AG09309 (cell line): ENCODE measurements around the gene ALDH4A1.

Experiments used
- DNase-seq: peaks from one replicate; pipeline ENCODE4 v3.0.0-alpha.2; 2010; ENCODE audit warnings: low read depth
- H3K4me3 ChIP-seq: 2 replicates; pipeline ENCODE4 v1.5.1; 2011; ENCODE audit warnings: mild to moderate bottlenecking, low read depth, low read length, moderate library complexity; ENCODE audit not compliant: control insufficient read depth
- TF ChIP-seq, protein P1 (sequence below): IDR thresholded peaks from 2 replicates; pipeline ENCODE4 v1.5.1; 2011; ENCODE audit warnings: mild to moderate bottlenecking, low read depth, low read length, inconsistent platforms; ENCODE audit not compliant: insufficient read depth, control insufficient read depth; ENCODE audit errors: missing control alignments

Gene ALDH4A1

DNA sequence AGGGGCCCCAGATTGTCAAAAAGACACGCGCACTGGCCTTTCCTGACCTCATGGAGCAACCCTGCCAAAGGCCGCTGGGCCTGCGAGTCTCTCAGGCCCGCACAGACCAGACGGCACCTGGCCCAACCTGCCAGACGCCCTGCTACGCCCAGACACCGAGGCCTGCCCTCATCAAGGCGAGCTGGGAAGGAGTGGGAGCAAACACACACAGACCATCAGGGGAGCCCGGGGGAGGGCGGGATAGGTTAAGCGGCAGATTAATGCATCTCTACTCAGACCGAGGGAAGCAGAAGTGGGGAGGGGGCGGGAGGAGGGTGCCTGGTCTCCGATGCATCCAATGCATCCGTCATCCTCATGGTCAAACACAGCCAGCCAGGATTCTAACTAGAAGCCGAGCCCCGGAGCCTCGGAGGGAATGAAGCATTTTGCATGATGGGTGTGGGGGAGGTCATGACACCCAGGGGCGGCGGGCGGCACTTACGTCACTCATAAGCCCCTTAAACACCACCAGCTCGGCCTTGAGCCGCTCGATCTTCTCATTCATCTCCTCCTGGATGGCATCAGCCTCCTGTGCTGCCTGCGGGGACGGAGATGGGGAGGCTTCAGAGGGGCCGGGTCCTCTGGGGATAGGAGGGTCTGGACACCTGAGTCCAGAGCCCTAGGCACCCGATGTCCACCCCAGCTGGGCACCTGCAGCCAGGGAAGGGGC, 17.0 kb upstream of the ALDH4A1 start:
- no peak overlapping the region for H3K4me3 ChIP-seq
- no peak for DNase-seq
- TF ChIP-seq, protein P1, sequence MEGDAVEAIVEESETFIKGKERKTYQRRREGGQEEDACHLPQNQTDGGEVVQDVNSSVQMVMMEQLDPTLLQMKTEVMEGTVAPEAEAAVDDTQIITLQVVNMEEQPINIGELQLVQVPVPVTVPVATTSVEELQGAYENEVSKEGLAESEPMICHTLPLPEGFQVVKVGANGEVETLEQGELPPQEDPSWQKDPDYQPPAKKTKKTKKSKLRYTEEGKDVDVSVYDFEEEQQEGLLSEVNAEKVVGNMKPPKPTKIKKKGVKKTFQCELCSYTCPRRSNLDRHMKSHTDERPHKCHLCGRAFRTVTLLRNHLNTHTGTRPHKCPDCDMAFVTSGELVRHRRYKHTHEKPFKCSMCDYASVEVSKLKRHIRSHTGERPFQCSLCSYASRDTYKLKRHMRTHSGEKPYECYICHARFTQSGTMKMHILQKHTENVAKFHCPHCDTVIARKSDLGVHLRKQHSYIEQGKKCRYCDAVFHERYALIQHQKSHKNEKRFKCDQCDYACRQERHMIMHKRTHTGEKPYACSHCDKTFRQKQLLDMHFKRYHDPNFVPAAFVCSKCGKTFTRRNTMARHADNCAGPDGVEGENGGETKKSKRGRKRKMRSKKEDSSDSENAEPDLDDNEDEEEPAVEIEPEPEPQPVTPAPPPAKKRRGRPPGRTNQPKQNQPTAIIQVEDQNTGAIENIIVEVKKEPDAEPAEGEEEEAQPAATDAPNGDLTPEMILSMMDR, result no peak

DNA sequence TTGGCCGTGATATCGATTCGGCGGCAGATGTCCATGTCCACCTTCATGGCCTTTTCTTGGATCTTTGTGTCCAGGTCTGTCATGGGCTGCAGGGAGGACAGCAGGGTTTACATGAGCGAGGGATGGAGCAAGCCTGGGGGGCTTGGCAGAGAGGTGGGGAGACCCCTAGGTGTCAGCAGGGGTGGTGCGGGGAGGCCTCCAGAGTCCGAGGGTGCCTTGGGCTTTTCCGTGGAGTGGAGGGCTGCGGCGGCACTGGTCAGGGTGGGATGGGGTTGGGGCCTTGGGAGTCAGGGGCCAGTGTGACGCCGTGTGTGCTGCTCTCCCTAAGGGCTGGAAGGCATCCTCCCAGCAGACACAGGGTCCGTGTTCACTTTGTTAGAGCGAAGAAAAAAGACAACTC, 16.1 kb upstream of the ALDH4A1 start:
- TF ChIP-seq, protein P1, result no peak
- no peak overlapping the region for H3K4me3 ChIP-seq
- DNase-seq, result no peak

DNA sequence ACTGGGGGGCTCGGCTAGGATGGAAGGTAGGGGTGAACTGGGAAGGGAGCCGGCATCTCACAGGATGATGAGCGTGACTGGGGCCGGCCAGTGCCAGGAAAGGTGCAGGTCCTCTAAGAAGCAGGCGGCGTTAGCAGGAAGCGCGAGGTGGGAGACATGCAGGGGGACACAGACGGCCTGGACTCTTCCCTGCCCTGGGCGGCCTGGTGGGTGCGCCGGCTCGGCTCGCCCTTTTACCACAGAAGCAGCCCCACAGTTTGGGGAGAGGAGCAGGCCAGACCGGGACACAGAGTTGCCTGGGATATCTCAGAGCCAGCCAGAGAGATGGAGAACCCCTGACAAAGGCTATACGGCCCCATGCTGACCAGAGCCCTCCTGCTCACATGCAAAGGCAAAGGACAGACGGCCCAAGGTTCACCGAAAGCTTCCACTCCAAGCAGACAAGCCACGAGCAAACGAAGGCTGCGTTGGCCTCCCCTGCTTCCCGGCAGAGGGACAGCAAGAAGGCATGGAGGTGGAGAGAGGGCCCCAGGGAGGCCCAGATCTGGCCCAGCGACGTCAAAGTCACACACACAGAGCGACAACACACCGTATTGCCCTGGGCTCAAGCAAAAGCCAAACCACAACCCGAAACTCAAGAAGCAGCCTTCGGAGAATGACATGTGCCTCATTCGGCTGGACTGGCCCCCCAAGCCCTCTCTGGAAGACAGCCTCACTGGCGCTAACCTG, 14.9 kb upstream of the ALDH4A1 start:
- TF ChIP-seq, protein P1, result no peak
- DNase-seq, result no peak

DNA sequence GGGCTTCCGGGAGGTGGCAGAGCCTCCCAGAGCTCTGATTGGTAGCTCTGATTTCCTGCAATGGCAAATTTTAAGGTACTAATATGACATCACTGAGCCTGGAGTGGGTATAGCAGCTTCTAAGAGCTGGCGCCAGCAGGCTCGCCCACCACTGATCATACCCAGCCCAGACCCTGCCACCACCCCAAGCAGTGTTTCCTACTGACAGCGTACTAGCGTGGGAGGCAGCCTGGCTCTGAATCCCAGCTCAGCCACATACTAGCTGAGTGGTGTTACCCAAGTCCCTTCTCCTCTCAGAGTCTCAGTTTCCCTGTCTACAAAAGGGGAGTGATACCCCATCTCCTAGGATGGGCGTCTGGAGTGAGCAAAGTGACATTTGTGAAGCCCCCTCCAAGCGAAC, 13.0 kb upstream of the ALDH4A1 start:
- DNase-seq, result no peak
- TF ChIP-seq, protein P1, result no peak
- no peak overlapping the region for H3K4me3 ChIP-seq

More for the DNA sequence above, 14.9 kb upstream of the ALDH4A1 start:
- H3K4me3 ChIP-seq, result no peak overlapping the region

DNA sequence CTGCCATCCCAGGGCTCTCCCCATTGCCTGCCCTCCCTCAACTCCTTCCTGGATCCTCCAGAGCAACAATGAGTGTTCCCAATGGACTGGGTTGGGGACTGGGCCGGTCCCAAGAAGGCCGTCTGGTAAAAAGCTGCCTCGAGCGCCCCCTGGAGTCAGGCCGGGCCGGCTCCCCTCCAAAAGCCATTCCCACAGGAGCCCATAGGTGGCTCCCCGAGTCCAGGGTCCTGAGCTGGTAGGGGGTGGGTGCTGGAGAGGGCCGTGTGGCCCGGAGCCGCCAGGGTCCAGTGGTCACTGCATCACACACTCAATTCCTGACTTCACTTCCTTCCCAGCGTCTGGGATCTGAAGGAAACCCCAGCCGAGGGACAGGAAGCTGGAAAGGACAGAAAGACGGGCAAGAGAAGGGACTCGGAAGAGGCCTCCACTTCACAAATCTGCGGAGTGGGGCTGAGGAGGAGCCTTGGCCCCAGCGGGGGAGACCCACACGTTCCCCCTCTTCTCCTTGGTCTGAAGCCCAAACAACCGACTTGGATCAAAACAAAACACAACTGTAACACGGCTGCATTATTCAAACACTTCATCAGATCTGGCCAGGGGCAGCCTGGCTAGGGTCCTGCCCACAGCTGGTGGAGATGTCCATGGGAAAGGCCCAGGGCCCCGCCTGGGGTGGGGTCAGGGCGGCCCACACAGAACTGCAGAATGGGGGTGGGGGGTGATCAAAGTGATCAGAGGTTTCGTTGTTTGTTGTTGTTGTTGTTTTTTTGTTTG, 10.9 kb upstream of the ALDH4A1 start:
- TF ChIP-seq, protein P1, result peak; percentile 100
- no peak for DNase-seq
- no peak overlapping the region for H3K4me3 ChIP-seq

DNA sequence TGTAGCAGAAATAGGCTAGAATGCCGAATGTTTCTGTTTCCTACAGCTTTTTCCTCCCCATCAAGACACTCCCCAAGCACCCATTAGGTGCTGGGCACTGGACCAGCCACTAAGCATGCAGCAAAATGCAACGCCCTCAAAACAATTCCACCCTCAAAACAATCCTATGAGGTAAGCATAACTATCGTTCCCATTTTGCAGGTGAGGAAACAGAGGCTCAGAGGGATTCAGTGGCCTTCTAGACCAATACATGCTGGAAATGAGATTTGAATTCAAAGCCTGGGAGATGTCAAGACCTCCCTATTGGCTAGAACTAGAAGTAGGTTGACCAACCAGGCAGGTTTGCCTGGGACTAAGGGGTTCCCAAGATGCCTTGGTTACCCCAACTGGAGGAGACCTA, 10.2 kb upstream of the ALDH4A1 start:
- TF ChIP-seq, protein P1, result no peak
- H3K4me3 ChIP-seq, result no peak overlapping the region

More for the DNA sequence above, 10.2 kb upstream of the ALDH4A1 start:
- DNase-seq, result no peak
